HG03442 (cell line): Measurements from ENCODE around the gene MRPL23.

Experiments
- ATAC-seq: cut with Tn5 transposase; IDR thresholded peaks from one replicate; pipeline ENCODE4 v1.9.1; 2021; ENCODE audit warnings: mild to moderate bottlenecking, moderate library complexity; ENCODE audit not compliant: unreplicated experiment

Gene MRPL23

DNA sequence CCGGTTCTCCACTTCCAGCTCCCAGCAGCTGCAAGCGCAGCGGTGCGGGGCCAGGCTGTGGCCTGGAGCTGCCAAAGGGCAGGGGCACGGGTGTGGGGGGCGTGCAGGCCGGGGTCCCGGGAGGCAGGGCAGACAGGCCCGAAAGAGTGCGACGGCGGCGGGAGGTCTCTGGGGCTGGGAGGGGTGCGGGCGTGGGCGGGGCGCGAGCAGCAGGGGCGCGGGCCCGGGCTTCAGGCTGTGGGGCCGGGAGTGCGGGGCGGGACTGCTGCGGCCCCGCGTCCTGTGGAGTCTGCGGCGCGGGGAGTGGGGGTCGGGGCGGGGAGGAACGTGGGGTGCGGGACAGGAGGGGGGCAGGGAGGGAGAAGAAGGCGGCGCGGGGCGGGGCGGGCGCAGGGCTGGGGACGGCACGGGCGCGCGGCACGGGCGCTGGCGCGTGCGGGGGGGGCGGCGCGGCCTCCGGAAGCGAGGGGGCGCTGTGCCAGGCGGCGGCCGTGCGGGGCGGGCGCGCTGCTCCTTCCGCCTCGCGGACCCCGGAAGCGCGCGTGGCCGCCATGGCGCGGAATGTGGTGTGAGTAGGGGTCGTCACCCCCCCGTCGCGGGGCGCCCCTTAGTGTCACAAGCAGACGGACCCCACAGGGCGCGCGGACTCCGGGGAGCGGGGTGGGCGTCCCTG is at the start of gene MRPL23:
TSS of gene MRPL23 (plus strand) at position 521 of the 673 bp plus-strand sequence. CDS start at position 552, 31 bp downstream.
- ATAC-seq: no peak

DNA sequence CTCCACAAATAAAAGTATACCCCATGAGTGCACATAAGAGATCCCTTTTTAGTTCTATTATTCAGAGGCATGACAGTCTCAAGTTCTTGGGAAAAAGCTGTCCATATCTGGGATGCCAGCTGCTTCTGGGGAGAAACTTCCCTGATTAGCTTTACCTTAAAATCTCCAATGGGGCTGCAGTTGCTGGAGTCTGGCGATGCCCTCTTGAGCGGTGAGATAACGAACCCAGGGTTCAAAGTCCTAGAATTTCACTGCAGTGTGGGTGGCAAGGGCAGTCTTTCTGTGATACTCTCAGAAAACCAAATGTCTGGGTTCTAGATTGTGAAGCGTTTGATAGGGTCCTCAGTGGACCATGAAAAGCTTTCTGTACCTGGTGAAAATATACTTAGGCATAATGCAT is 48.0 kb upstream of the MRPL23 start:
- ATAC-seq: no peak

DNA sequence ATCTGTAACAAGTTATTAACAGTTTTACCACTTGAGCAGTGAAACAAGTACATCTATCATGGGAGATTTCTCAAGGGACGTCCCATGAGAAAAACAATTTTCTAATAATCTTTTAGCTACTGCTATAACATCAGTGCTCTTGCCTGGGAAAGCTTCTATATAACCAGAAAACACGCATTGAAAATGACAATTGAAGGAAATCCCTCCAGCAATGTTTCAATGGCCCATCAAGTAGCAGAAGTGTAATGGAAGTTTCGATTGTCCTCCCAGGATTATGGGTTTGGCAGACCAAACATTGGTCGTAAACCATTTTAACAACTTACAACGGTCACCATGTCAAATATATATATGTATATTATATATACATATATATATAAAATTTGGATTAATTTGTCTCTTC is 47.4 kb upstream of the MRPL23 start:
- no peak for ATAC-seq

DNA sequence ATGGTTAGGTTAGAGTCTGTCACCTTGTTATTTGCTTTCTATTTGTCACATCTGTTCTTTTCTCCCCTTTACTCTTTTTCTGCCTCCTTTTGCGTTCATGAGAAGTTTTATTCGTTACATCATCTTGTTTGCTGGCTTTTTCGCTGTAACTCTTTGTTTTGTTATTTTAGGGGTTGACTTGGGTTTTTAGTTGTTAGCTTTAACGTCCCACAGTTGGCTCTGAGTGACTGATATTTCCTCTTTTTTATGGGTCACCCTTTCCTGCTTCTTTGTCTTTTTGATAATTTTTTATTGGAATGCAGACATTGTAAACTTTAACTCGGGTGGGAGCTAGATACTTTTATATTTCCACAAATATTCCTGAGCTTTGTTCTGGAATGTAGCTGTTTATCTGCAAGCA is 41.0 kb upstream of the MRPL23 start:
- no peak for ATAC-seq

DNA sequence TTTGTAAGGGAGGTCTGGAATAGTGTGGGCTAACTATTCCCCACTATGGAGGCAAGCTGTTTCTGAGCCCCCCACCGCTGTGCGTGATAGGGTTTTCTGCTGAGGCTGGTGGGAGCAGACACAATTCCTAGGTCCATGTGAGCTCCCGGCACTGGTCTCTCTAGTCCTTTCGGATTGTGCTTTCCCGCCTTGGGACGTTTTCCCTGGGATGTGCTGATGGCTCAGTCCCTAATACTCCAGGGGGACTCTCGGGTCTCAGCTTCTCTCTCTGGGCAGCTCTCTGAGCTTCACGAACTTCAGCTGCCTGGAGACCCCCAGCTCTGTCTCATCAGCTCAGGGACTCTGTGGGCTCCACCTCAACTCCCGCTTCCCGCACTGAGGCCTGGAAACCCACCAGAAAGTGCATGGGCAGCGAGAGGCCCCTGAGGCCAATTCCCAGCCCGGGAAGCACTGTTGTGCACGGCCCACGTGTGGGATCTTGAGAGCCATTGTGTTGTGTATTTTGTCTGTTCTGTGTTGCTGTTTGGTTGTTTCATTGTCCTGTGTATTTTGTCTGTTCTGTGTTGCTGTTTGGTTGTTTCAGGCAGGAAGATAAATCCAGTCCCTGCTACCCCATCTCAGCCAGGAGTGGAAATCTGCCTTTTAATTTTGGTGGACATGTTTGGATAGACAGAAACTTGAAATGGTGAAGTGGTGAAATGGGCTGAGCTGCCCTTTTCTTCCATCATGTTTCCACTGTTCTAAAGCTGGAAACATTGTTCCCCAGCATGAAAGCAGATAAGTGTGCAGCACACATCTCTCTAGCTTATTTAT is 40.3 kb upstream of the MRPL23 start:
- no peak for ATAC-seq

DNA sequence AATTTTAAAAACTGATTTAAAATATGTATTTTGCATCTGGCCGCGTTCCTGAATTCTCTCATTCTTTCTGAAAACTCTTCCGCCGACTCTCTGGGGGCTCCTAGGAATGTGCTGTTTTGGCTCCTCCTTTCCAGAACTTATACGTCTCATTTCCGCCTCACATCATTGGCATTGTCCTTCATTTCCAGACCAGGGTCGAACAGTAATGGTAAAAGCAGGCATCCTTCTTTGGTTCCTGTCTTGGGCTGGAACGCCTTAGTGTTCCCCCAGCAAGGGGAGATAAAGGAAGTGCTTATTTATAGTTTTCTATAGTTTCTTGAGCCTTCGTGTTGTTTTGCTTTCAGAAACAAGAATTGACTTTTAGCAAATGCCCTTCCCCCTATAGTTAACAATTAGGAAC is 38.5 kb upstream of the MRPL23 start:
- no peak for ATAC-seq

DNA sequence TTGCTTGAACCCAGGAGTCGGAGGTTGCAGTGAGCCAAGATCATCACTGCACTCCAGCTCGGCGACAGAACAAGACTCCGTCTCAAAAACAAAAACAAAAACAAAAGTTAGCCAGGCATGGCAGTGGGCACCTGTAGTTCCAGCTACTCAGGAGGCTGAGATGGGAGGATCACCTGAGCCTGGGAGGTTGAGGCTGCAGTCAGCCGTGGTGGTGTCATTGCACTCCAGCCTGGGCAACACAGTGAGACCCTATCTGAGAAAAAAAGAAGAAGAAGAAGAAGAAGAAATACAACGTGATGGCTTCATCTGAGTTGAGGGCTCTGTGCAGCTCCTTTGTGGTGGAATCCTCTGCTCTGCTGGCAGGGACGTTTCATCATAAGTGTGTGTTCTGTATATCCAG is 37.6 kb upstream of the MRPL23 start:
- no peak for ATAC-seq

DNA sequence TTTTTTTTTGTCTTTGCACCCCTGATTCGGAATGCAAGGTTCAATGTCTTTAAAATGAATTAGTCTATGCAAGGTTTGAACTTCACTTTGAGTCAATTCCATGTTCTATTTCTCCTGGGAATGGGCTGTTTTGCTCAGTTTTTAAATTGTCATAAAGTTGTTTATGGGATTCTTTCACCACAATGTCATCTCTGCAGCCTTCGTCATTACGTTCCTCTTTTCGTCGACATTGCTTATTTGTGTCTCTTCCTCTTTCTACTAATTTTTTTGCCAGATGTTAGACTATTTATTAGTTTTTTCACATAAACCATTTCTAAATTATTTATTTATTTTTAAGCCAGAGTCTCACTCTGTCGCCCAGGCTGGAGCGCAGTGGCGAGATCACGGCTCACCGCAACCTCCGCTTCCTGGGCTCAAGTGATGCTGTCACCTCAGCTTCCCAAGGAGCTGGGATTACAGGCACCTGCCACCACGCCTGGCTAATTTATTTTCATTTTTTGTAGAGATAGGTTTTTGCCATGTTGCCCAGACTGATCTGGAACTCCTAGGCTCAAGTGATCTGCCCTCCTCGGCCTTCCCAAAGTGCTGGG is 34.7 kb upstream of the MRPL23 start:
- ATAC-seq: no peak

DNA sequence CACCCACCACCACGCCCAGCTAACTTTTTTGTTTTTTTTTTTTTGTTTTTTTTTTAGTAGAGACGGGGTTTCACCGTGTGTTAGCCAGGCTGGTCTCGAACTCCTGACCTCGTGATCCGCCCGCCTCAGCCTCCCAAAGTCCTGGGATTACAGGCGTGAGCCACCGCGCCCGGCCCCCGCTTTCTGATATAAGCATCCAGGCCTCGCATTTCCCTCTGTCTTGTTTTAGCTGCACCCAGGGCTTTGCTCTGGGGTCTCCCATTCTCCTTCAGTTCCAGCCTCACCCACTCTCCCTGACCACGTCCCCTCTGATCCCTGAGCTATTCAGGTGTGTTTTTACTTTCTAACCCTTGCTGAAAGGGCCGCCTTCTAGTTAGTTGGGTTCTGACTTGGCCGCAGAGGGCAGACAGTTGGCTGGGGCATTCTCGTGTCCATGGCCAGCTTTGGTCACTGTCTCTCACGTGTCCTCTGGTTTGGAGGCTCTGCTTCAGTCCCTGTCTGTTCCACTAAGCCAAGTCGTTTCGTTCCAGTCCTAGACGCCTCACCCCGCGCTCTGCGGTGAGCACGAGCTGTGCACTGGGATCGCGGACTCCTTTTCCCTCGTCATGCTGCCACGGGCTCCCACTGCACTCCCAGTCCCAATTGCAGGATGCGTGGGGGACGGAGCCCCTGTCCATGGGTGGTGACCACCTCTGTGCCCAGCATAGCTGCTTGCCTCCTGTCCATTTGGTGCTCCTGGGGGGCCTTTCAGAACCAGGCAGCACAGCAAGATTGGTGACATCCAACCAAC is 33.7 kb upstream of the MRPL23 start:
- ATAC-seq: no peak

DNA sequence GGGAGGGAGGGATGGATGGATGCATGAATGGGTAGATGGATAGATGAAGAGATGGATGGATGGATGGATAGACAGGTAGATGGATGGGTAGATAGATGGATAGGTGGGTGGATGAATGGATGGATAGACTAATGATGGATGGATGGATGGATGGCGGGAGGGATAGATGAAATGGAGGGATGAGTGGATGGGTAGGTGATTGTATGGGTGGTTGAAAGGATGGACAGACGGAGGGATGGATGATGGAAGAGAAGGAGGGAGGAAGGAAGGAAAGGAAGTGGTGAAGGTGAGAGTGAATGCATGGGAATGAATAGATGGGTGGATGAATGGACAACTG is 31.4 kb upstream of the MRPL23 start:
- no peak for ATAC-seq

DNA sequence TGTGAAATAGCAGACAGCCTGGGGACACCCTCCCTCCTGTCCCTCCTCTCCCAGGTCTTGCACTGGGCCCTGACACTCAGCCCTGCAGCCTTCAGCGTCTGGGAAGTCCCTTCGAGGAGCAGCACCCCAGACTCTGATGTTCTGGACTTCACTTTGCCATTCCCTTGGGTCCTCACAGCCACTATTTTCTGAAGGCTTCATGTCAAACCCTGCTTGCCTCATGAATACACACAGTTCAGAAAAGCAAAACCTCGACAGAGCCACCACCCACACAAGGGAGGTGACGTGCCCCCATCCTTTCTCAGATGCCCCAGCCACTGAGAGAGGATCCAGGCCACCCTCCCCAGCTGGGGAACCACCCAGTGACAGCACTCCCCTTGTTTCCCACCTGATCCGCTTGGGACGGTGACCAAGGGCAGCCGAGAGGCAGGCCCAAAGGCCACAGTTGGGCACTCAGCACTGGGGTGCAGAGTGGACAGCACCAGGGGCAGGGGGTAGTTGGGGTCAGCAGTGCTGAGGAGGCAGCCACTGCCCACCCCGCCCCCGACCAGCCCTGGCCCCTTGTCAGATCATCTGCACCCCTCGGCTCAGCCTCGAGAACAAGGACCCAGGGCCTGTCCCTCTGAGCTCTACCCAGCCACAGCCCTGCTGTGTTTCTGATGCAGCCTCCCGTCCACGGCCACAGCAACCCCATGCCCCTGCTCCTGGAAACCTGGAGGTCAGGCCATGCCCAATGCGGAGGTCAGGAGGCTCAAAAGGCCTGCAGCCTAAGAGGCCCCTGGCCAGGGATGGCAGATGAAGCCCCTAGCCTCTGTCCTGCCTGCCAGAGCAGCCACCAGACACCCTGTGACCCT is 30.8 kb upstream of the MRPL23 start:
- peak; percentile 58 for ATAC-seq

DNA sequence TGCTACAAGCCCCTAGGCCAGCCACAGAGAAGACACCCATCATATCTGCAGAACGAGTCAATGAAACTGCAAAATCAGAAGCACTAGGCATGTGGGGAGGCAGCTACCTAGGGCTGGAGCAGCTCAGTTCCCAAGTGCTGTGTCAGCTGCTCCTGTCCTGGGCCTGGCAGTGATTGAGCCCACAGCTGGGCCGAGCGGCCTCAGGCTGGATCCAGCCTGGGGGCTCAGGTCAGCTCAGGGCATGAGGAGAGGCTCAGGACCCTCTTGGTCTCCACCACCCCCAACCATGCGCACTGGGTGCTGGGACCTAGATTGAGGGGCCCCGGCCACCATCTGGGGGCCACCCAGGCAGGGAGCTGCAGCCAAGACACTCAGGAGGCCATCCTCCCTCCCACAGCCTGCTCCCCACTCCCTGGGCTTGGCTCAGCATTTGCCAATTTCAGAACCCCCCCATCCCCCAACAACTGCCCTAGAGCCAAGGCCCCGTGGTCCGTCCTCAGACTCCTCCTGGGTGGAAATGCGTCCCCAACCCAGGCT is 30.1 kb upstream of the MRPL23 start:
- ATAC-seq: no peak

DNA sequence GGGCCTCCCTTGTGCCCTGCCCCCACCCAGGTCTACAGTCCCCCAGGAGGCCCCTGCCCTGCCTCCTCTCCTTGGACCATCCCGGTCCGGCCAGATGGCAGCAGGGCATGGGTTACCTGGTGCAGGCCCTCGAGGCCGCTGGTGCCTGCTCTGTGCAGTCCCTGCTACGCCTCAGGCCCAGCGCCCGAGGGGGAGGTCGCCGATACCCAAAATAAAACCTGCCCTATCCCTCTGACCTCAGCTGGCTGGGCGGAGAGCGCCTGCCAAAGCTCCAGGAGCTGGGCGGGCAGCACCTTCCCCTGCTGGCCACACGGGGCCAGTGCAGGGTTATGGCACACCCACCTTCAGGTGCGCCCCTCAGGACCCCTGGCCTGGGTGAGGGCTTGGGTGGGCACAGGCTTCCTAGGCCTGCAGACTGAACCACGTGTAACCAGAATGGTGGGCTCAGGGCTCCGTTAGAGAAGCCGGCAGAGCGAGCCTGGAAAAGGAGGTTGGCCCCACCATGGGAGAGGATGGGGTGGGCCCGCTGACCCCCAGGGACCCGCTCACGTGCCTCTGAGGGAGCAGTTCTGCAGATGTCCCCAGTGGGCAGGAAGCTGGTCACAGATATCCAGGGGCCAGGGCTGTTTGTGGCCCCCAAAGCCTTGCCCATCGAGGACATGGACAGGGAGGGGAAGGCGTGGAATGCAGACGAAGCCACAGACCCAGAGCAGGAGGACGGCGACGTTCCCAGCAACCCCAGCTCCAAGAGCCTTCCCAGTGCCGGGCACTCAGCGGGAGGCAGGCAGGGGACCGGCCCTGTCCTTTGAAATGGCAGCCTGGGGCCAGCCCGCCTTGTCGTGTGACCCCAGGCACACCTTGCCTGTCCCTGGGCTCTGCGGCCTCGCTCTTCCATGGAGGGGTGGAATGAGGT is 29.4 kb upstream of the MRPL23 start:
- ATAC-seq: no peak

DNA sequence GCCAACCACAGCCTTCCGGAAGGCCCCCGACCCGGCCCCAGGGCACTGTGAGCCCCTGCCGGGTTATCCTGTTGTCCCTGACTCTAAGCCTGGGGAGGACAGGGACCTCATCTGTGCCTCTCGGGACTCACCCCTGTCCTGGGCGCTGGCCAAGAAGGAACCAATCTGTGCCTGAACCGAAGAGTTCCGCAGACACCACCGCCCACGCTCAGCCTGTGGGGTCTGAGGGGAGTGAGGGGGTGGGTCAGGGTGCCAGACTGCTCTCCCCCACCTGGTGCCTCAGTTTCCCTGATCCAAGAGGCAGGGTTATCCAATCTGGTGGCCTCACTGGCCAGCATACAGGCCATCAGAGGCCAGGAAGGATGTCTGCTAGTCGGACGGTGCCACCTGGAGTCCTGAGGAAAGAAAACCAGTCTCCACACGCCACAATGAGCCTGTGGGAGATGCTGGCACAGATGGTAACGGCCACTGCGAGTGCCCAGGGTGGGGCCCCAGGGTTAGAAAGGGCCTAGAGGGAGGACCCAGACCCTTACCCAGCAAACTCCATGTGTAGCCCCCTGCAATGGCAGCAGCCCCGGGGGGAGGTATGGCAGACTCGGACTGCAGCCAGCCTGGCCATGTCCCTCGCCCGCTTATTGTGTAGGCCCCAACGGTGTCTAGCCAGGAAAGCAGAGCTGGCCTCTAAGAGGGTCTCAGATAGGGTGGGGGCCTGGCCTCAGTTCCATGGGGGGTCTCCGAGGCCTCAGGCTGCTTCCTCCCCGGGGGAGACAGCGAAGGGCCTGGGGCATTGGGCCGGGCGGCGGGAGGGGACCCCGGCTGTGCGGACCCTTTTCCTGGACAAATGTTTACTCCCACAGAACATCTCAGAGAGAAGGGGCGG is 28.5 kb upstream of the MRPL23 start:
- no peak for ATAC-seq

DNA sequence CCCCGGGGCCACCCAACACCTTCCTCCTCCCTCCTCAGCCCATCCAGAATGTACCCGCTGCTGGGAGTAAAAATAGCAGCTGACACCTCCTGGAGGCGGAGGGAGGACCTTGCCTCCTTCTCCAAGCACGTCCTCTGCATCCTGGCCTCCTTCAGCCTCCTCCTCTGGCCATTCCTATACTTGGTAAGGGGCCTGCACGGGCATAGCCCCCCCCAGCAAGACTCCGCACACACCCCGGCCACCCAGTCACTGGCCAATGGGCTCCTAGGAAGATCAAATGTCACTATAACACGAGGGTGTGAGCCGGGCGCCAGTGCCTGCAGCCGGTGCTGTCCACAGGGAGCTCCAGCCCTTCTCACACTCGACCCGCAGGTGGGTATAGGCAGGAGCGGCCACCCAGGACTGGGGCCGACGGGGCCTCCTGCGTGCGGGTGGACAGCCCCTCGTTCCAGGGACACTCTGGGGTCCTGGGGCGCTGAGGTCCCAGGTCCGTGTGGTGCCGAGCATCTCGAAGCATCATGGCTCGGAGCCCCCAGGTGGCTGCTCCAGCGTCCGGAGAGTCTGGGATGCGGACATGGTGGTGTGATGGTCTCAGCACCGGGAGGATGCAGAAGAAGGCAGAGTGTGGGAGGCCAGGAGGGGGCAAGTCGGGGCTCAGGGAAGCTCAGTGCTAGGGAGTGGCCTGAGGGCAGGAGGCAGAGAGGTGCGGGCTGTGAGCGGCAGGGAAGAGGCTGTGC is 27.6 kb upstream of the MRPL23 start, which contains the start of gene TNNT3:
TSS of gene TNNT3 (plus strand) at position 313 of the 737 bp plus-strand sequence. CDS start 3,172 bp downstream, outside the sequence.
- no peak for ATAC-seq

DNA sequence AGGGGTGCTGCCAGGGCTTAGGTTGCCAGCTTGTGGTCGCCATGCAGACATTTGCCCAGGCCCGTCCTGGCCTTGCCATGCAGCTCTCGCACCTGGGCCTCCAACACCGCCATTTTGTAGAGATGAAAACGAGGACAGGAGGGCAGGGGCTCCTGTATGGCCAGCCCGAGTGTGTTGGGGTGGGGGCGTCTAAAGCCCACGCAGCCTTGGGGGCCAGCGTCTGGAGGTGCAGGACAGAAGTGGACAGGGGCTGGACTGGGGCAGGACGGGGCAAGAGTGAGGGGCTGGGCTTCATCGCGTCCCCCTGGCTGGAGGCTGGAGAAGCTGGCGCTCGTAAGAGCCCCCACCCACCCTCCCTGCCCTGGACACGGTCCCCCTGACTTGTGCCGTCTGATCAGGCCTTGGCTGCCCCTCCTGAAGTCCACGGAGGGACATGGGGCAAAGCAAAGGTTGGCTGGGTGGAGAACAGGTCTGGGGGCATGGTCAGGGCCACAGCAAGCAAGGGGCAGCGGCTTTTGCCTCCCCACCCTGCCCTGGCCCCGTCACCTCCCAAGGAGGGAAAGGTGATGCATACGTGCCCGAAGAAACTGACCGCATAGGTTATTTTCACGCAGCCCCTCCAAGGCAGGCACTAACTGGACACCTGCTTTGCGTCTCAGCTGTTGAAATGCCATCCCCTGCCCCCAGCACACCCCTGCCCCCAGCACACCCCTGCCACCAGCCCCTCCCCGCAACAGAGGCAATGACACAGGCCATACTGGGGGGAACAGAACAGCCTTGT is 26.8 kb upstream of the MRPL23 start:
- ATAC-seq: no peak
